ENCODE data around the gene MLLT3. TPM values are rescaled to one million over a fixed set of nuclear protein-coding genes. Genes with fewer than 3 reads are reported as not detected.

MLLT3 gene
- total and polyA plus RNA-seq, 2 of the 8 experiments (the other 6 are each of a cell fraction or from before 2014, with no cell fraction given), result 5.9 to 9.6 TPM

DNA sequence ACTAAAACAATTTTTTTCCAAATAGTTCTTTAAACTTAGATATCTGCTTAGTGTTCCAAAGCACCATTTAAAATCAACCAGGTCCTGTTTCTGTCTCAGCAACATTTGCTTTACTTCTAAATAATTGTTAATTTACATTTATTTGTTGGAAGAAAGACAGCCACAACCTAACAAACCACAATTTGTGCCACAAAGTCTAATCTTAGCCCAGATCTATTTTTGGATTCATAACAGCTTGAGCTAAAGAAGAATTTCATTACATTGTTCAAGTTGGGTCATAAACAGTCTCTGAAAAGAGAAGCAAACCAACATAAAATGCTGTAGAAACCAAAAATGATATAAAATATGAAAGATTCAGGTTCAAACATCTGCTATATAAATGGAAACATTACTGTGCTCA is 24.4 kb downstream of the MLLT3 start:
- H3K27me3 ChIP-seq (replicated peaks in 1 of 4; ENCODE audit: control insufficient read depth in 3 of 4, extremely low read depth in 1 of 4, insufficient read depth in 3 of 4, low read length in 3 of 4), result no peaks in the 10 kb centered on the region
- H2BK120ac ChIP-seq (replicated peaks; ENCODE audit: low read depth, low read length), result no peak overlapping the region
- no peak overlapping the region for H3K4me2 ChIP-seq (ENCODE audit: insufficient read depth in 1 of 2, low read depth in 2 of 2, low read length in 2 of 2)
- no peaks in the 10 kb centered on the region for H3K79me2 ChIP-seq (ENCODE audit: control insufficient read depth in 1 of 2, insufficient read depth in 2 of 2, low read length in 2 of 2)
- no peak overlapping the region for H2BK15ac ChIP-seq (ENCODE audit: low read length)
- no peak overlapping the region for H2BK5ac ChIP-seq (ENCODE audit: low read depth, low read length)
- no peak overlapping the region for H3K56ac ChIP-seq (replicated peaks; ENCODE audit: insufficient read length, low read depth, low read length)
- no peaks in the 10 kb centered on the region for H3K23me2 ChIP-seq (ENCODE audit: low read depth, low read length)
- no peak overlapping the region for H3K4me3 ChIP-seq (ENCODE audit: extremely low read depth in 1 of 4, insufficient read depth in 2 of 4, low read depth in 3 of 4, low read length in 4 of 4)
- peaks cover 0 to 3% (median 0%) of the 10 kb centered on the region in 4 experiments; a peak in 1 of 7 replicates for H3K4me1 ChIP-seq (replicated peaks in 1 of 4; ENCODE audit: control insufficient read depth in 3 of 4, insufficient read depth in 4 of 4, low read length in 3 of 4)
- no peak overlapping the region for H3K9ac ChIP-seq (replicated peaks in 1 of 4; ENCODE audit: extremely low read depth in 1 of 4, low read depth in 3 of 4, low read length in 3 of 4)
- no peaks in the 10 kb centered on the region for H3K36me3 ChIP-seq (ENCODE audit: control insufficient read depth in 2 of 4, insufficient read depth in 4 of 4, low read length in 3 of 4)
- DNase-seq (ENCODE audit: low read depth in 1 of 2, low spot score in 2 of 2) (no peak), FAIRE-seq (no peak)
- H4K91ac ChIP-seq (replicated peaks; ENCODE audit: insufficient read length, low read length), result no peak overlapping the region
- no peak overlapping the region for H3K4ac ChIP-seq (replicated peaks; ENCODE audit: insufficient read length, low read depth, low read length)
- no peak overlapping the region for H3K27ac ChIP-seq (ENCODE audit: low read depth, low read length)
- no peak overlapping the region for H3K23ac ChIP-seq (ENCODE audit: insufficient read length)
- ChIA-PET CTCF (ENCODE audit: partially characterized antibody) (interaction anchor here (0.5 to 1.4 kb wide), 3 partner anchors 16 to 67 kb away, joined by 3 read pairs; no protein-coding TSS in a partner anchor), POLR2A (ENCODE audit: partially characterized antibody) (no interaction called here)
- H3K18ac ChIP-seq (ENCODE audit: extremely low read depth, low read length), result no peak overlapping the region
- no peaks in the 10 kb centered on the region for H4K20me1 ChIP-seq (replicated peaks in 1 of 2; ENCODE audit: control insufficient read depth in 1 of 2, insufficient read depth in 2 of 2, low read length in 2 of 2)
- no peak overlapping the region for H2AK5ac ChIP-seq (ENCODE audit: low read depth, low read length)
- no peaks in the 10 kb centered on the region for H3K9me3 ChIP-seq (ENCODE audit: insufficient read depth in 2 of 2, low read depth in 1 of 2, low read length in 1 of 2)
- H2AFZ ChIP-seq (ENCODE audit: low read length), result no peak overlapping the region
- no peak overlapping the region for H2BK20ac ChIP-seq (ENCODE audit: low read length)
- no peak overlapping the region for H2BK12ac ChIP-seq (ENCODE audit: low read depth, low read length)
- no peaks in the 10 kb centered on the region for H3K79me1 ChIP-seq (ENCODE audit: low read depth, low read length)
- H3K14ac ChIP-seq (ENCODE audit: insufficient read length), result no peak overlapping the region
- no peak overlapping the region for H4K8ac ChIP-seq (ENCODE audit: extremely low read depth, insufficient read depth, low read length)
- no peak overlapping the region for H4K5ac ChIP-seq (ENCODE audit: insufficient read length, low read depth, low read length)
- TF ChIP-seq NANOG (IDR thresholded peaks at IDR 0.05; ENCODE audit: insufficient read depth, low read depth, low read length, poor library complexity, severe bottlenecking) (no peak), SRF (IDR thresholded peaks at IDR 0.05; ENCODE audit: low read depth, low read length) (no peak), CBX5 (IDR thresholded peaks at IDR 0.05; ENCODE audit: low read depth, low read length) (no peak)

Data from H1 (cell line).